Keratinocyte (primary cell): Measurements from ENCODE around the gene HCN4. TPM values are rescaled to one million over a fixed set of nuclear protein-coding genes. Genes with fewer than 3 reads are reported as not detected.

ENCODE experiments used
- DNase-seq: peaks from one replicate; pipeline ENCODE4 v3.0.0-alpha.2; 2011; ENCODE audit warnings: low read depth, missing footprints, low spot score
- FAIRE-seq: peaks from 2 replicates; lab custom pipeline; 2011; peaks lifted over from hg19 to GRCh38; lab: Jason Lieb, UNC
- H2AFZ ChIP-seq: 2 replicates; pipeline ENCODE4 v1.6.0; 2012; ENCODE audit warnings: low read length, control low read depth, inconsistent platforms; ENCODE audit not compliant: control insufficient read depth
- H3K27ac ChIP-seq: 2 replicates; pipeline ENCODE4 v1.5.1; 2011; ENCODE audit warnings: low read length; ENCODE audit not compliant: control insufficient read depth, insufficient read depth
- H3K27me3 ChIP-seq: 3 replicates; pipeline ENCODE4 v1.6.0; 2011; ENCODE audit warnings: low read length; ENCODE audit not compliant: control insufficient read depth, insufficient read depth; ENCODE audit errors: extremely low read depth
- H3K36me3 ChIP-seq, 2 experiments: 2 replicates in 1 of 2; 3 replicates in 1 of 2; pipeline ENCODE4 v1.5.1; 2011; ENCODE audit warnings: low read length in 2 of 2, mild to moderate bottlenecking in 1 of 2; ENCODE audit not compliant: control insufficient read depth in 2 of 2, insufficient read depth in 2 of 2; ENCODE audit errors: extremely low read depth in 1 of 2
- H3K4me1 ChIP-seq: 3 replicates; pipeline ENCODE4 v1.5.1; 2011; ENCODE audit warnings: low read length; ENCODE audit not compliant: control insufficient read depth, insufficient read depth; ENCODE audit errors: extremely low read depth
- H3K4me2 ChIP-seq: 3 replicates; pipeline ENCODE4 v1.6.0; 2011; ENCODE audit warnings: low read depth, low read length; ENCODE audit not compliant: control insufficient read depth, insufficient read depth; ENCODE audit errors: extremely low read depth
- H3K4me3 ChIP-seq, 3 experiments: fragments of 200-600 bp in 1 of 3; sonication (generic) in 1 of 3; 2 replicates in 2 of 3; 3 replicates in 1 of 3; pipeline ENCODE4 v1.5.1; 2011 to 2016; ENCODE audit warnings: low read length in 3 of 3, mild to moderate bottlenecking in 3 of 3, control low read depth in 2 of 3, inconsistent platforms in 1 of 3, low read depth in 1 of 3, mixed read lengths in 1 of 3, mixed run types in 1 of 3, moderate library complexity in 1 of 3; ENCODE audit not compliant: control insufficient read depth in 2 of 3, insufficient read depth in 2 of 3; ENCODE audit errors: extremely low read depth in 1 of 3
- H3K79me2 ChIP-seq: 2 replicates; pipeline ENCODE4 v1.6.0; 2012; ENCODE audit warnings: low read length; ENCODE audit not compliant: control insufficient read depth, insufficient read depth
- H3K9ac ChIP-seq: 3 replicates; pipeline ENCODE4 v1.6.0; 2011; ENCODE audit warnings: low read length; ENCODE audit not compliant: control insufficient read depth, insufficient read depth; ENCODE audit errors: extremely low read depth
- H3K9me1 ChIP-seq: 3 replicates; pipeline ENCODE4 v1.6.0; 2011; ENCODE audit warnings: low read length; ENCODE audit not compliant: control insufficient read depth, insufficient read depth; ENCODE audit errors: extremely low read depth
- H3K9me3 ChIP-seq: 2 replicates; pipeline ENCODE4 v1.5.1; 2012; ENCODE audit warnings: low read depth, low read length; ENCODE audit not compliant: control insufficient read depth
- H4K20me1 ChIP-seq: 3 replicates; pipeline ENCODE4 v1.6.0; 2011; ENCODE audit warnings: low read length; ENCODE audit not compliant: control insufficient read depth, insufficient read depth; ENCODE audit errors: extremely low read depth
- CTCF ChIP-seq, 3 experiments: IDR thresholded peaks in 1 of 3; conservative IDR thresholded peaks in 1 of 3; optimal IDR thresholded peaks in 1 of 3; 2 replicates in 2 of 3; 3 replicates in 1 of 3; pipeline versions ENCODE3 to v1.5.1; 2011; ENCODE audit warnings: low read length in 3 of 3, mild to moderate bottlenecking in 3 of 3, moderate library complexity in 2 of 3, control low read depth in 1 of 3, inconsistent platforms in 1 of 3; ENCODE audit not compliant: insufficient read depth in 2 of 3; ENCODE audit errors: extremely low read depth in 1 of 3
- EZH2 ChIP-seq: IDR thresholded peaks from one replicate; pipeline ENCODE4 v1.6.1; 2012; ENCODE audit warnings: inconsistent platforms, mild to moderate bottlenecking, low read length, moderate library complexity
- dilution Hi-C: fragments of 300-500 bp; cut with MboI; formaldehyde crosslinking; loops from one replicate; pipeline ENCODE4 v1.7.0; 2020; ENCODE audit warnings: low sequenced_read_pairs; ENCODE audit not compliant: extremely low pct_ligation_motif_present
- polyA plus RNA-seq, 5 experiments: library from polyadenylated mRNA; depleted of rRNA in 3 of 5; stranded (reverse) in 3 of 5; stranded (forward) in 1 of 5; unstranded in 1 of 5; fragments of >200 nt; gene quantifications; 1 replicate in 1 of 5; 2 replicates in 3 of 5; 3 replicates in 1 of 5; pipeline versions ENCODE4 v1.2.1 to v1.2.3, GENCODE V29; 2011 to 2012; ENCODE audit warnings: missing spikeins in 2 of 5, low read depth in 1 of 5, low replicate concordance in 1 of 5

HCN4 gene
- polyA plus RNA-seq, 1 donor (not counting 4 experiments of a cell fraction or from before 2014, with no cell fraction given) = not detected

- H3K9me1 ChIP-seq = no peaks in the 10 kb centered on the region
- H3K36me3 ChIP-seq = no peaks in the 10 kb centered on the region
- TF ChIP-seq CTCF (optimal IDR thresholded peaks at IDR 0.05 in 1 of 3, IDR thresholded peaks at IDR 0.05 in 1 of 3, conservative IDR thresholded peaks at IDR 0.05 in 1 of 3; ENCODE audit: extremely low read depth in 1 of 3, insufficient read depth in 2 of 3, low read length in 3 of 3) = no peak
- TF ChIP-seq EZH2 = no peak
- H3K4me1 ChIP-seq = no peaks in the 10 kb centered on the region
- DNase-seq (no peak), FAIRE-seq (no peak)
- no peak overlapping the region for H3K27ac ChIP-seq
- H3K9me3 ChIP-seq = no peaks in the 10 kb centered on the region
- dilution Hi-C loops = no loop called here
- H4K20me1 ChIP-seq = no peaks in the 10 kb centered on the region
- H3K27me3 ChIP-seq = no peaks in the 10 kb centered on the region
- H3K79me2 ChIP-seq = no peaks in the 10 kb centered on the region
- H3K4me3 ChIP-seq = no peak overlapping the region
- H3K9ac ChIP-seq = no peak overlapping the region
- H2AFZ ChIP-seq = no peak overlapping the region
- no peak overlapping the region for H3K4me2 ChIP-seq
These were observed 39.1 kb downstream of the HCN4 start for GRCh38 chr15:73329501-73330200.

- no peak overlapping the region for H3K4me3 ChIP-seq
- no peak for DNase-seq
- H3K9ac ChIP-seq = no peak overlapping the region
- H3K27me3 ChIP-seq = no peaks in the 10 kb centered on the region
- dilution Hi-C loops = no loop called here
- no peaks in the 10 kb centered on the region for H3K79me2 ChIP-seq
- no peak overlapping the region for H3K4me2 ChIP-seq
- no peaks in the 10 kb centered on the region for H3K4me1 ChIP-seq
- FAIRE-seq = no peak
- no peaks in the 10 kb centered on the region for H4K20me1 ChIP-seq
- H3K36me3 ChIP-seq = no peaks in the 10 kb centered on the region
- H3K27ac ChIP-seq = no peak overlapping the region
- no peaks in the 10 kb centered on the region for H3K9me3 ChIP-seq
- no peak overlapping the region for H2AFZ ChIP-seq
- H3K9me1 ChIP-seq = no peaks in the 10 kb centered on the region
- TF ChIP-seq EZH2 (no peak), CTCF (optimal IDR thresholded peaks at IDR 0.05 in 1 of 3, IDR thresholded peaks at IDR 0.05 in 1 of 3, conservative IDR thresholded peaks at IDR 0.05 in 1 of 3; ENCODE audit: extremely low read depth in 1 of 3, insufficient read depth in 2 of 3, low read length in 3 of 3) (no peak)
These were observed 39.8 kb downstream of the HCN4 start for GRCh38 chr15:73328981-73329380.
